Activated CD4-positive, CD25-positive, alpha-beta regulatory T cell treated with anti-CD3 and anti-CD28 coated beads, Interleukin-2, amount 50 U/mL, for 72 hours (primary cell): ENCODE data around the gene TLR8.

Experiments
- DNase-seq: peaks from one replicate; pipeline ENCODE4 v3.0.0; 2021

Gene TLR8

GRCh38 chrX:12970691-12971202 is 64.3 kb downstream of the TLR8 start:
- DNase-seq = no peak

GRCh38 chrX:12971282-12972003 is 65.0 kb downstream of the TLR8 start:
- DNase-seq = no peak

GRCh38 chrX:12972243-12972642 is 65.8 kb downstream of the TLR8 start:
- DNase-seq = no peak
